ENCODE data around the gene HYAL1.

HYAL1 gene, protein sequence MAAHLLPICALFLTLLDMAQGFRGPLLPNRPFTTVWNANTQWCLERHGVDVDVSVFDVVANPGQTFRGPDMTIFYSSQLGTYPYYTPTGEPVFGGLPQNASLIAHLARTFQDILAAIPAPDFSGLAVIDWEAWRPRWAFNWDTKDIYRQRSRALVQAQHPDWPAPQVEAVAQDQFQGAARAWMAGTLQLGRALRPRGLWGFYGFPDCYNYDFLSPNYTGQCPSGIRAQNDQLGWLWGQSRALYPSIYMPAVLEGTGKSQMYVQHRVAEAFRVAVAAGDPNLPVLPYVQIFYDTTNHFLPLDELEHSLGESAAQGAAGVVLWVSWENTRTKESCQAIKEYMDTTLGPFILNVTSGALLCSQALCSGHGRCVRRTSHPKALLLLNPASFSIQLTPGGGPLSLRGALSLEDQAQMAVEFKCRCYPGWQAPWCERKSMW

DNA sequence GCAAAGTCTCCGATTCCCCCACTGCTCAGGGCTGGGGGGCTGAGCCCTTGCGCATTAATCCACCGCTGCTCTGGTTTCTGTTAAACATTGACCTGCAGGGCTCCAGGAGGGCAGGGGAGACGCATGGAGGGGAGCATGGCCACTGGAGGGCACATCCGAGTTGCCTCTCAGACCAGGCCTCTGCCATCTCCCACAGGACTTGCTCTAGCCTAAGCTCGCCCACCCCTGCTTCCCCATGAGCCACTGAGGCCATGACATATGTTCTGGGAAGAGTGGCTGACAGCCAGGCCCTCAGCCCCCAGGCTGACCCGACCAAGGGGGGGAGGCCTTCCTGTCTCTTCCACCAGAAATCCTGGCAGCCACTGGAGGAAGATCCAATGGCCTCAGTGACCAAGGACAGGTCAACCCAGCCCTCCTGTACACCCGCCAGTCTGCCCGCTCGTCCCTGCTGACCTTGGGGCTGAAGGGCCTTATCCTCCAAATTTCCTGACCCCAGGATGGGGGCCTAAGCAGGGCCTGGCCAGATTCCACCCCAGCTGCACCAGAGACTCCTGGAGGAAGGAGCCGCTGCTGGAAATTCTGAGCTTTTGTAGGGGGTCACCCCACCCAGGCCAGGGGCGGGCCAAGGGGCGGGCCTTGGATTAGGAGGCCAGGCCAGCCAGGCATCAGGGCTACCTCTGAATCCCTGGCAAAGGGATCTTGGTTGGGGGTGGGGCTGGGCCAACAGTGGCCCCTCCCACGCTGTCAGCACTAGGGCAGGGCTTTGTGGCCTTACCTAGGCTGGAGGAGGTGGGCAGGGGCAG, at the start of gene HYAL1:
HYAL1 (minus strand) TSS at position 562 of the 803 bp plus-strand sequence. CDS start 618 bp downstream, outside the sequence.
- in situ Hi-C loops (cut with MboI; ENCODE audit: low sequenced_read_pairs), result no loop called here

DNA sequence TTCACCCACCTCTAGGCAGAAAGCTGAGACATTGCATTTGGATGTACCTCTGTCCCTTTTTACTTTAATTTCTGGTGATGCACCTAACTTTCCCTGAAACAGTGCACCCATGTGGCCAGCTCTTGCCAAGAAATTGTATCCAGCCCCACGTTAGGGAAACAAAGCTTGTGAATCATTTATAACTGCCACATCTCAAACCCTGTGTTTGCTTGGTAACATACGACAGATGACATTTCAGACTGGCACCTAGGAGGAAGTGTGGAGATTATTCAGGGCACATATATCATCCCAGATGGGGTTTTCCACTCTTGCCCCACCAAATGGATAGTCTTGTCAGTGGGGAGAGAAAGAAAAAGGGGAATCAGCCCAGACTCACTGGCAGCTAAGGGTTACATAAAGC, 49.4 kb upstream of the HYAL1 start:
- in situ Hi-C loops (cut with MboI; ENCODE audit: low sequenced_read_pairs), result loop anchor here (25.0 kb wide), 1 partner anchor 185 kb away; no protein-coding TSS in a partner anchor

DNA sequence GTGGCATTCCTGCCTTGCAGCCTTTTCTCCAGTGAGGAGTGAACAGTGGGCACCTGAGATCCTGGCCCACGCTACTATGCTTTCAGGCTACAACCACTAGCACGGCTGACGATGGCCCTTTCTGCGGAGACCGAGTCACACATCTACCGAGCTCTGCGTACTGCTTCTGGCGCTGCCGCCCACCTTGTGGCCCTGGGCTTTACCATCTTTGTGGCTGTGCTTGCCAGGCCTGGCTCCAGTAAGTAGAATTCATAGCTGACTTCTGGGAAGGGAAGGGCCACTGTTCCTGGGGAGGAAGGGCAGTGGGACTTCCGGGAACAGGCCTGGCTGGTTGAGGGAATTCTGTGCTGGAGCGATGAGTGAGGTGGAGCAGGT, 47.9 kb upstream of the HYAL1 start:
- in situ Hi-C loops (cut with MboI; ENCODE audit: low sequenced_read_pairs), result loop anchor here (25.0 kb wide), 1 partner anchor 186 kb away; no protein-coding TSS in a partner anchor

DNA sequence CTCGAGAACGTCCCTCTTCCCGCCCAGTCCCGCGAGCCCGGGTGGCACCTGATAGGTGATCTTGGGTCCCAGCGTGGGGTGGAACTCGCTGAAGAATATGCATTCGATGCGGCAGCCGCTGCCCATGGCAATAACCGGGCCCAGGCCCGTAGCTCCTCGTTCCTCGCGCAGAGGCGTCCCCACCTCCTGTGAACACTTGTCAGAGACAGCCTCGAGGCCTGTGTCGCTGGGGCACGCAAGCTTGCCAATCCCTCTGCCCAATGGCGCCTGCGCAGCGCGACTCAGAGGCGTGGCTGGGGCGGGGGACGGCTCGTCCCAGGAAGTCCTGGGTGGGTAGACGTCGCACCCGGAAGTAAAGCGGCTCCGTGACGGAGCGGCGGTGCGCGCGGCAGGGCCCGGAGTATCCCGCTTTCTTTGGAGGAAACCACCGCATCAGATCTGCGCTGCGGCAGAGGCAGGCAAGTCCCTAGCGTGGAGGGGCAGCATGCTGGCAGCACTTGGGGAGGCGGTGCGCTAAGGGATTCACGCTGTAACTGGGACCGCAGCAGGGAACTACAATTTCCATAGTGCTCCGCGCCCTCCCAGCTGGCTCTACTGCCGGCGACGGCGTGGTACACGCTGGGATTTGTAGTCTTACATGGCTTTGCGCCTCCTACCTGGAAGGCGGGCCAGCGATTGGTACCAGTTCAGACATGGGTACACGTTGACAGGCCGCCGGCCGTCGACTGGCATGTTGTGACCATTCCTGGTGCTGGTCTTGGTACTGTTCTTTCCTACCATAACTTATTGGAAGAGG, 47.4 kb upstream of the HYAL1 start, which contains the start of the genes CYB561D2 and NPRL2:
CYB561D2 (plus strand) TSS at position 336 of the 796 bp plus-strand sequence. CDS start 572 bp downstream, outside the sequence.
NPRL2 (minus strand) TSS at position 249 of the 796 bp plus-strand sequence; CDS start at position 126, 123 bp downstream.
- in situ Hi-C loops (cut with MboI; ENCODE audit: low sequenced_read_pairs), result loop anchor here (25.0 kb wide), 1 partner anchor 187 kb away; no protein-coding TSS in a partner anchor

DNA sequence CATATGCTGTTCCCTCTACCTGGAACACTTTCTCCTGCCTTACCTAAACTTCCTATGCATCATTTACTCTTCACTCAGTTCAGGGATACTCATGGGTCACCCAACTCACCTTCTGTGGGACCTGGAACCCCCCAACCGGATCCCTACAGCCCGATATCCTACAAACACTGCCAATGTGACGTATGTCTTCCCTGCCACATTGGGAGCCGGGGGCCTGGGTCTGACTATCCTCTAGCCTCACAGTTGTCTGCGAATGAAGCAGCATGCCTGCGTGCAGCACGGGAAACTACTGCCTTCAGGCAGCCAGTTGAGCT, 46.8 kb upstream of the HYAL1 start:
- in situ Hi-C loops (cut with MboI; ENCODE audit: low sequenced_read_pairs), result loop anchor here (25.0 kb wide), 1 partner anchor 187 kb away; no protein-coding TSS in a partner anchor

DNA sequence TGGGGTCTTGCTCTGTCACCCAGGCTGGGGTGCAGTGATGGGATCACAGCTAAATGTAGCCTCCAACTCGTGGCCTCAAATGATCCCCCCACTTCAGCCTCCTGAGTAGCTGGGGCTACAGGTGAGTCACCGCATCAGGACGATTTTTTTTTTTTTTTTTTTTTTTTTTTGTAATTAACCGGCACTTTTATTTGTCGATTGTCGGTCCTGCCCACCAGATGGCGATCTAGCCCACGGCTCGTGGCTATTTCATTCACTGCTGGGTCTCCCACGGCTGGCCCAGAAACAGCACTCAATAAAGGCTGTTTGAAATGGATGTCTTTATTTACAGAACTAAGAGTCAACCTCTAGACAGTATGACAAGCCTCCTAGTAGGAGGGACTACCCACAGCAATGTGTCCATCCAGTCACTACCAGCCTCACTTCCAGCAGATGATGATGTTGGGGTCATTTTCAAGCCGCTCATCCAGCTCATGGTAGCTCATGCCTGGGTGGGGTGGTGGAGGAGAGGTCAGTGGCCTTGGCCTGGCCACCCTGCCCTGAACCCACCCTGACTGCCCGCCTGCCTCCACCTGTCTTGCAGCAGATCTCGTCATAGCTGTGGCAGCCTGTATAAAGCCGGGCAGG, 43.9 kb upstream of the HYAL1 start:
- in situ Hi-C loops (cut with MboI; ENCODE audit: low sequenced_read_pairs), result no loop called here

DNA sequence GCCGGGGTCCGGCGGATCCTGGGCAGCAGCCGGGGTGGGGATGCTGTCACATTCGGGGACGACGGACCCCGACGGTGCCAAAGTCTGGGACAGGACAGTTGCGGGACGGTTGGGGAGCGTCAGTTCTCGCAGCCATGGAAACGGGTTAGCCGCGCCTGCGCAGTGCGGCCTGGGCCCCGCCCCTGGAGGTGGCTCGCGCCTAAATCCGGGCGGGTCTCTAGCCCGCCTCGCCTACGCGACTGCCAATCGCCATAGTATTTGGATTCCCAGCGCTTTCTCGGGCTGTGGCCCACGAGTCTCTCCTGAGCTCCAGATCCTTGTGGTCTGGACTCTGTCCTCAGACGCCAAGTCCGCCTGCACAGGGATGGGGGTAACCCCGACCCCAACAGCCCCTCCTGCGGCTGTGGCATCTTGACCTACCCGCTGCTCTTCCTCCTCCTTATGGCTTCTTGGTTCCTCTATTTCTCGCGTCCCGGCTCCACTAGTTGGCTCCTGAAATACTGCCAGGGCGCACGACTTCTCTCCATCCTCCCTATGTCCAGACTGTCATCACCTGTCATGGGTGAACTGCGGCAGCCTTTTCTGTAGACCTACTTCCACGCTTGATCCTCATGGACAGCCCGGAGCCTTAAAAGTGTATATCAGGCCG, 42.3 kb upstream of the HYAL1 start, which contains the start of gene ZMYND10:
ZMYND10 (minus strand) TSS at position 147 of the 649 bp plus-strand sequence. CDS start 153 bp downstream, outside the sequence.
- in situ Hi-C loops (cut with MboI; ENCODE audit: low sequenced_read_pairs), result no loop called here

DNA sequence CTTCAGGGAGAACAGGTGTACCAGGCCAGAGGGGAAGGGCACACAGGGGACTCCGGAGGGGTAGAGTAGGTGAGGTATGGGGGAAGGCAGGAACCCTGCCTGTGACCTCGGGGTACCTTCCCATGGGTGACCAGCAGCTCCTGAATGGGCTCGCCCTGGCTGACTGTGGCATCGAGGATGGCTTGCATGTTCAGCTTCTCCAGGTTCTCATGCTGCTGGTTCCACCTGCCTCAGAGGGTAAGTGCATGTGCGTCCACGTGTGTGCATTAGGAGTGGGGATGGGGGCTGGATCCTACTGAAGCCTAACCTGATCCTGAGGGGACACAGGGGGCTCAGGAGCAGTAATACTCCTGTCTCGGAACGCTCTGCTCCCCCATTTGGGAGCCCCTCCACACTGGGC, 41.6 kb upstream of the HYAL1 start:
- in situ Hi-C loops (cut with MboI; ENCODE audit: low sequenced_read_pairs), result no loop called here

DNA sequence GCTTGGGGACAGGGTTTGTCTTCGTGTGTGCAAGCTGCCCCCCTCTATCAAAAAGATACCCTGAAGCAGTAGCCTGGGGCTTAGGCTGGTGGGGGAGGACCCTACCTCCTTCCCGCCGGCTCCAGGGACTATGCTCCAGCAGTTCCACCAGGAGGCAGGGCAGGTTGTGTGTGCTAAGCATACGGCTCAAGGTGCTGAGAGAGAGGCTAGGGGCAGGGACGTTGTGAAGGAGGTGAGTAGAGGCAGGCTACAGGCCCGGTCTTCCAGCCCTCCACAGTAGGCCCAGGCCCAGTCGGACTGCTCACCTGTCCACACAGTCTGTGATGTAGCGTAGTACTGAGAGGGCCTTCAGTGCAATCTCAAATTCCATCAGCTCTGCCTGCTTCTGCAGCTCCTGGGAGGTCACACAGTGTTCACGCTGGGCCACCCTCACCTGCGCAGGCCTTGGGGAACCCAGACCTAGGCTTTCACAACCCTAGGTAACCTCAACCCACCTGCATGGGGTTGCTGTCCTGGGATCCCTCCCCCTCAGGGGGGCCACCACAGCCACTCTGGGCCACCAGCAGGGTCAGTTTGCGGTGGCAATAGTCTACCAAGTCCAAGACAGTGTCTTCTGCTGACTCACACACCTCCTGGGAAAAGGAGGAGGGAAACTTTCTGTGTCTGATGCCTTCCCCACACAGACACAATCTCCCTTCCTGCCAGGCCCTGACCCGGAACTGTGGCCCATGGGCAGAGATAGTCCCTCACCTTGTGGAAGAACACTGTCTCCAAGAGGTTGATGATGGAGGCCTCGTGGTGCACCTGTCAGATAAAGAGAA, 39.6 kb upstream of the HYAL1 start:
- in situ Hi-C loops (cut with MboI; ENCODE audit: low sequenced_read_pairs), result no loop called here

DNA sequence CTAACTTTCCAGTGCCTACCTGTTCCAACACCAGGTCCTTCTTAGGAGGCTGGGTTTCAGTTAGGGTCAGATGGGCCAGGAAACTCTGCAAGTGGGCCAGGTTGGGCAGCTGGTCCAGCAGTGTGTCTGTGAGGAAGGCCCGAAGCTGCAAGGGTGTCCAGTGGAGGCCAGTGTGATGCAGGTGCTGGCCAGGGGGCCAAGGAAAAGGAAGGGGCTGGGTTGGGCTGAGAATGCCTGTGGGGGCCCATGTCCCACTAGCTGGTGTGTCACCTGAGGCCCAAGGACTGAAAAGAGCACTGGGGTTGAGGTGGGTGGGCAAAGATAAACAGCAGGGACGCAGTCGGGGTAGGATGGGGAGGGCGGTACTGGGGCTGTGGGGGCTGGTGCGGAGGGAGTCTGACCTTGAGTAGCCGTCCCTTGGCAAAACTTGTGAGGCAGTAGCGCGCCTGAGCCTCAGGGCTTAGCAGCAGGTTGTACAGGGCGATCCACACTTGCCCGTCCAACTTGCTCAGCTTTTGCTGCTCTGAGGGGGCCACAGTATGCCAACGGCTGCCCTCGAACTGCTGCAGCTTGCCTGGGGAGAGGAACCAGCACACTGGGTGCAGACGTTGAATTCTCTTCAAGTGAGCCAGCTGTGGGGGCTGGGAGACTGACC, 38.7 kb upstream of the HYAL1 start:
- in situ Hi-C loops (cut with MboI; ENCODE audit: low sequenced_read_pairs), result no loop called here

DNA sequence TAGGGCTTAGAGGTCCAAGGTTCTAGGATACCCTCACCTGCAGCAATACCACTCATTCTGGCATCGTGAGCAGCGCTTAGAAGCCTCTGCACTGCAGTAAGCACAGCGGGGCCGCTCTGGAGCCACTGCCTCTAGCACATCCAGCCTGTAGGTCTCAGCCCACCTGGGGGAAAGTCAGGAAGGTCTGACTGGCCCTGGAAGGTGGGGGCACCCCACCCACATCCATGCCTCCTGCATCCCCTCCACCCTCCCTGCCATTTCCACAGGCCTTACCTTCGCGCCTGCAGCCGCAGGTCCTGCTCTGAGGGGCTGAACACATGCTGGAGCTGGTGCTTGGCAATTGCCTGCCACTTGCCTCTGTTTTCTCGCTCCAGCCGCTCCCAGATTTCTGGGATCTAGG, 38.2 kb upstream of the HYAL1 start:
- in situ Hi-C loops (cut with MboI; ENCODE audit: low sequenced_read_pairs), result no loop called here

DNA sequence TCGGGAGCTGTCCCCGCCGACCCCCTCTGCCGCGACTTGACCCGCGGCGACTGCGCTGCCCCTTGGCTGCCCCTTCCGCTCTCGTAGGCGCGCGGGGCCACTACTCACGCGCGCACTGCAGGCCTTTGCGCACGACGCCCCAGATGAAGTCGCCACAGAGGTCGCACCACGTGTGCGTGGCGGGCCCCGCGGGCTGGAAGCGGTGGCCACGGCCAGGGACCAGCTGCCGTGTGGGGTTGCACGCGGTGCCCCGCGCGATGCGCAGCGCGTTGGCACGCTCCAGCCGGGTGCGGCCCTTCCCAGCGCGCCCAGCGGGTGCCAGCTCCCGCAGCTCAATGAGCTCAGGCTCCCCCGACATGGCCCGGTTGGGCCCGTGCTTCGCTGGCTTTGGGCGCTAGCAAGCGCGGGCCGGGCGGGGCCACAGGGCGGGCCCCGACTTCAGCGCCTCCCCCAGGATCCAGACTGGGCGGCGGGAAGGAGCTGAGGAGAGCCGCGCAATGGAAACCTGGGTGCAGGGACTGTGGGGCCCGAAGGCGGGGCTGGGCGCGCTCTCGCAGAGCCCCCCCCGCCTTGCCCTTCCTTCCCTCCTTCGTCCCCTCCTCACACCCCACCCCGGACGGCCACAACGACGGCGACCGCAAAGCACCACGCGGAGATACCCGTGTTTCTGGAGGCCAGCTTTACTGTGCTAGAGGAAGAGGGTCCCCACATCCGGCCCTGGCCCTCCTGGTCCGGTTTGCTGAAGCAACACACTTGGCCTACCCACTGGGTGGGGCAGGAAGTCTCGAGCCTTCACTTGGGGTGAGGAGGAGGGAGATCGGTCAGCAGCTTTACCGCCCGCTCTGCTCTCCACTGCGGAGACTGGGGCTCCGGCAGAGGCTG, 37.3 kb upstream of the HYAL1 start, which contains the start of gene RASSF1:
RASSF1 (minus strand) TSS at position 389 of the 882 bp plus-strand sequence; CDS start at position 358, 31 bp downstream.
- in situ Hi-C loops (cut with MboI; ENCODE audit: low sequenced_read_pairs), result no loop called here

DNA sequence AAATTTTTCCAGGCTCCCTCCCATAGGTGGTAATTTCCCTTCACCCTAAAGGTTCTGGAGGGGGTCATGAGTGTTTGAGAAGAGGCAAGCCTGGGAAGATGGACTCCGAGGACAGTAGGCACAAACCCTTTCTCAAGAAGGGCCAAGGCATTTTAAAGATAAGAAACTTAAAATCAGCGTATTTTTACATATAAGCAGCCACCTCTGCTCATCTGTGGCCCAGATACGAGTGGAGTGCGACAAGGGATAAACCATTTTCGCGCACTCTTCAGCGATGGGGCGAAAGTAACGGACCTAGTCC, 36.7 kb upstream of the HYAL1 start:
- in situ Hi-C loops (cut with MboI; ENCODE audit: low sequenced_read_pairs), result no loop called here

DNA sequence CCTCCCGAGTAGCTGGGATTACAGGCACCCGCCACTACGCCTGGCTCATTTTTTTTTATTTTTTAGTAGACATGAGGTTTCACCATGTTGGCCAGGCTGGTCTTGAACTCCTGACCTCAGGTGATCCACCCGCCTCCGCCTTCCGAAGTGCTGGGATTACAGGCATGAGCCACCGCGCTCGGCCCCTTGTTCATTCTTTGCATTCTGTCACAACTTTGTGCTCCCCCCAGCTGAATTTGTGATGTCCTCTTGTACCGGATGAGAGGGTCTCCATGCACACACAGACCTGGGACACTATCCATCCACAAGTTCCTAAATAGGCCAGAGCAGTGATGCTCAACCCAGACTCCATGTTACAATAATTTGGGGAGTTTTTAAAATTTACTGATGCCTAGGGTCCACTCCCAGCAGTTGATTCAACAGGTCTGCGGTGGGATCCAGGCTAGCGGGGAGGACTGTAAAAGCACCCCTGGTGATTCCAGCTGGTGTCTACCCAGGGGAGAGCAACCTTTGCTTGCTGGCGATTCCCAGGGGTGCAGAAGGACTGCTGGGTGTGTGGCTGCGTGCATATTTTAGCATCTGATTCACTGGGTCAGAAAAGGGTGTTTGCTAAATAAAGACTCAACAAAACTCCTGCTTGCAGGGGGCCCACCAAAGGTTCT, 36.2 kb upstream of the HYAL1 start:
- in situ Hi-C loops (cut with MboI; ENCODE audit: low sequenced_read_pairs), result no loop called here

DNA sequence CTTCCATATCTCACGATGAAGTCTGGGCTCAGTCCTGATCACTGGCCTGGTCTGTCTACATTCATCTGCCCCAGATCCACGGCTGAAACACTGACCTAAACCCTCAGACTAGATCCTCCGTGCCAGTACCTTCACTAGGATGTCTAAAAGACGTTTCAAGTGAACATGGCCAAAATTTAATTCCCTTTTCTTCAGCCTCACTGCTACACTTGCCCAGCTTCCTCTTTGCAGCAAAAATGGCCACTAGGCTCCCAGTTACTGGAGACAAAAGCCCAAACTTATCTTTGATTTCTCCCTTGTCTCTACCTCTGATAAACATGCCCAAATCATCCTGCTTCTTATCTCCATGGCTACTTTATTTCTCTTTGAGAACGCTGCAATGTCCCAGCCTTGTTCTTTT, 35.6 kb upstream of the HYAL1 start:
- in situ Hi-C loops (cut with MboI; ENCODE audit: low sequenced_read_pairs), result no loop called here

DNA sequence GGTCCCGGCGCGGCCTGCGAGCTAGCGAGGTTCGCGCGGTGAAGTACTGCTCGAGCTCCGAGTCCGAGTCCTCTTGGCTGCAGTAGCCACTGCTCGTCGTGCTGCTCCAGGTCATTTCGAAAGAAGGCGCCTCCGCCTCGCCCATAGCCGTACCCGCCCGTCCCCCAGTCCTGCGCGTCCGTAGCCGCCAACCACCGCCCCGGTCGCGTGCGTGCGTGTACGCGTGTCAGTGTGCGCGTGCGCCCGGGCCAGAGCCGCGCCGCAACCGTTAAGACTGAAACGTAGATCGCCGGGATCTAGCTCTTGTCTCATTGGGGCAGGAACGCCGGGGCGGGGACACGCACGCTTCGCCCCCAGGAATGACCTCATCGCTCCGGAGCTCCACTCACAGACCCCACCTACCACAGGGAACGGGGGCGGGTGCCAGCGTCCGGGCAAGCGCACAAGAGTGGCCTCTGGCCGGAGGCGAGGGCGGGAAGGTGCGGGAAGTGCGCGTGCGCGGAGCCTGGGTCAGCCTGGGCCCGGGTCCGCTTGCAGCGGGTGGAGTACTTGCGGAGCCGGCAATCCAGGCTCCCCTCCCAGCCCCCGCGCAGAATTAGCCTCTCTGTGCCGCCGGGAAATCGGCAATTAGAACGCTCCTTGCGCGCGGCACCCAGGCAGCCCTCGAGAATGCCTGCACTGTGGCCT, 33.9 kb upstream of the HYAL1 start:
- in situ Hi-C loops (cut with MboI; ENCODE audit: low sequenced_read_pairs), result no loop called here

All from HL-60/S4 (cell line).